Sigmoid colon (tissue), 4 donors: ENCODE measurements around the gene URB2.

Experiments
- CTCF ChIP-seq, 4 experiments: fragments of 450-650 bp in 3 of 4; fragments of 200-600 bp in 1 of 4; IDR thresholded peaks; one replicate each; pipeline ENCODE4 v1.5.1; 2016 to 2019; ENCODE audit warnings: antibody characterized with exemption in 4 of 4, mild to moderate bottlenecking in 3 of 4, moderate library complexity in 2 of 4
- EP300 ChIP-seq, 4 donors: sonication (generic); formaldehyde crosslinking; IDR thresholded peaks; one replicate each; pipeline ENCODE4 v1.6.1; 2017; ENCODE audit warnings: antibody characterized with exemption in 4 of 4
- POLR2A ChIP-seq, 2 donors: fragments of 450-650 bp; IDR thresholded peaks; one replicate each; pipeline ENCODE4 v1.6.1; 2016; ENCODE audit warnings: antibody characterized with exemption in 2 of 2, mild to moderate bottlenecking in 2 of 2, moderate library complexity in 2 of 2
- POLR2AphosphoS5 ChIP-seq, 4 donors: sonication (generic); formaldehyde crosslinking; IDR thresholded peaks; one replicate each; pipeline ENCODE4 v1.6.1; 2017; ENCODE audit warnings: antibody characterized with exemption in 4 of 4

GRCh38 chr1:229661897-229662296, 35.9 kb downstream of the URB2 start:
- no peak for TF ChIP-seq CTCF (IDR thresholded peaks at IDR 0.05)
- no peak for TF ChIP-seq EP300 (IDR thresholded peaks at IDR 0.05)
- no peak for TF ChIP-seq POLR2A (IDR thresholded peaks at IDR 0.05)
- no peak for TF ChIP-seq POLR2AphosphoS5 (IDR thresholded peaks at IDR 0.05)
